Uterus (tissue), 4 donors: ENCODE data around the gene ADGRD1. TPM values are rescaled to one million over a fixed set of nuclear protein-coding genes. Genes with fewer than 3 reads are reported as not detected.

ENCODE experiments used
- DNase-seq, 2 donors: peaks; one replicate each; pipeline ENCODE4 v3.0.0-alpha.2; 2019 to 2020
- H3K27ac ChIP-seq, 2 donors: fragments of 200-600 bp; sonication (generic); 1 replicate in 1 of 2; 2 replicates in 1 of 2; pipeline ENCODE4 v1.5.1; 2016 to 2018
- H3K27me3 ChIP-seq, 2 donors: fragments of 200-600 bp; sonication (generic); one replicate each; pipeline ENCODE4 v1.5.1; 2018 to 2019; ENCODE audit warnings: control low read depth in 1 of 2
- H3K36me3 ChIP-seq, 2 donors: fragments of 200-600 bp; sonication (generic); one replicate each; pipeline ENCODE4 v1.5.1; 2019; ENCODE audit warnings: control low read depth in 1 of 2
- H3K4me1 ChIP-seq, 2 donors: fragments of 200-600 bp; sonication (generic); one replicate each; pipeline ENCODE4 v1.5.1; 2018 to 2019; ENCODE audit warnings: control low read depth in 1 of 2
- H3K4me3 ChIP-seq, 2 donors: fragments of 200-600 bp; sonication (generic); 1 replicate in 1 of 2; 2 replicates in 1 of 2; pipeline ENCODE4 v1.5.1; 2018 to 2019; ENCODE audit warnings: mild to moderate bottlenecking in 1 of 2
- H3K9me3 ChIP-seq, 2 donors: fragments of 200-600 bp; sonication (generic); one replicate each; pipeline ENCODE4 v1.5.1; 2019; ENCODE audit warnings: control low read depth in 1 of 2
- CTCF ChIP-seq, 4 experiments: fragments of 200-600 bp in 2 of 4; fragments of 450-650 bp in 2 of 4; sonication (generic) in 2 of 4; IDR thresholded peaks; one replicate each; pipeline ENCODE4 v1.5.1; 2016 to 2019; ENCODE audit warnings: antibody characterized with exemption in 4 of 4, mild to moderate bottlenecking in 2 of 4, moderate library complexity in 1 of 4
- POLR2A ChIP-seq, 2 donors: fragments of 450-650 bp; IDR thresholded peaks; one replicate each; pipeline ENCODE4 v1.6.1; 2016; ENCODE audit warnings: antibody characterized with exemption in 2 of 2, mild to moderate bottlenecking in 1 of 2, moderate library complexity in 1 of 2
- intact Hi-C: fragments of 100-400 bp; cut with DNase I; formaldehyde crosslinking; loops from one replicate; pipeline ENCODE4 v1.15.1; 2023; ENCODE audit warnings: low total_unique reads
- total RNA-seq, 4 donors: library from RNA; depleted of rRNA in 3 of 4; stranded (reverse); fragments of >200 nt in 3 of 4; gene quantifications; one replicate each; pipeline versions ENCODE4 v1.1.0 to v1.2.4, GENCODE V29; 2014 to 2023
- donor health status: DM: yes; HTN: yes; CAD: no.

The ADGRD1 gene
- total RNA-seq, 4 donors from 2014 or later, result 13.5 to 89.9 (median 33.7) TPM

GRCh38 chr12:131130311-131130911 lies 176.7 kb downstream of the ADGRD1 start:
- no peak for DNase-seq
- H3K36me3 ChIP-seq, result no peaks in the 10 kb centered on the region
- no peaks in the 10 kb centered on the region for H3K27me3 ChIP-seq
- intact Hi-C loops, result loop anchor here (10.0 kb wide), 1 partner anchor 216 kb away; no protein-coding TSS in a partner anchor
- TF ChIP-seq CTCF (IDR thresholded peaks at IDR 0.05) (no peak), POLR2A (IDR thresholded peaks at IDR 0.05) (no peak)
- H3K27ac ChIP-seq, result no peak overlapping the region
- H3K4me1 ChIP-seq, result peaks cover 6 to 7% of the 10 kb centered on the region in 2 donors
- H3K4me3 ChIP-seq, result no peak overlapping the region
- H3K9me3 ChIP-seq, result no peaks in the 10 kb centered on the region

GRCh38 chr12:131131077-131131807 lies 177.5 kb downstream of the ADGRD1 start:
- H3K4me1 ChIP-seq, result peaks cover 6 to 7% of the 10 kb centered on the region in 2 donors
- DNase-seq, result no peak
- H3K27me3 ChIP-seq, result no peaks in the 10 kb centered on the region
- H3K9me3 ChIP-seq, result no peaks in the 10 kb centered on the region
- H3K4me3 ChIP-seq, result no peak overlapping the region
- TF ChIP-seq CTCF (IDR thresholded peaks at IDR 0.05) (no peak), POLR2A (IDR thresholded peaks at IDR 0.05) (no peak)
- no peak overlapping the region for H3K27ac ChIP-seq
- intact Hi-C loops, result loop anchor here (10.0 kb wide), 1 partner anchor 216 kb away; no protein-coding TSS in a partner anchor
- no peaks in the 10 kb centered on the region for H3K36me3 ChIP-seq

GRCh38 chr12:131131808-131132117 lies 178.1 kb downstream of the ADGRD1 start:
- Histone ChIP-seq H3K27me3 (no peaks in the 10 kb centered on the region), H3K36me3 (no peaks in the 10 kb centered on the region), H3K27ac (peak overlapping the region in 1 of 2 donors; percentile 33), H3K4me1 (peaks cover 6 to 7% of the 10 kb centered on the region in 2 donors), H3K9me3 (no peaks in the 10 kb centered on the region), H3K4me3 (no peak overlapping the region)
- DNase-seq, result no peak
- TF ChIP-seq CTCF (IDR thresholded peaks at IDR 0.05), result no peak
- no peak for TF ChIP-seq POLR2A (IDR thresholded peaks at IDR 0.05)
- intact Hi-C loops, result loop anchor here (10.0 kb wide), 1 partner anchor 217 kb away; no protein-coding TSS in a partner anchor

- Histone ChIP-seq H3K27me3 (no peaks in the 10 kb centered on the region), H3K4me3 (no peak overlapping the region), H3K27ac (peak overlapping the region in 1 of 2 donors; percentile 33), H3K9me3 (no peaks in the 10 kb centered on the region), H3K4me1 (peaks cover 6 to 7% of the 10 kb centered on the region in 2 donors), H3K36me3 (no peaks in the 10 kb centered on the region)
- intact Hi-C loops, result loop anchor here (10.0 kb wide), 1 partner anchor 218 kb away; no protein-coding TSS in a partner anchor
- peak; percentile 66 to 73 (median 70) for TF ChIP-seq CTCF (IDR thresholded peaks at IDR 0.05)
- TF ChIP-seq POLR2A (IDR thresholded peaks at IDR 0.05), result no peak
- DNase-seq, result peak; percentile 67 to 81
These were observed 178.6 kb downstream of the ADGRD1 start for GRCh38 chr12:131132118-131132892.
